Measurements from ENCODE around the gene ITSN2.

- TF ChIP-seq CTCF (IDR thresholded peaks at IDR 0.05): no peak
- TF ChIP-seq POLR2A (IDR thresholded peaks at IDR 0.05): no peak
- TF ChIP-seq POLR2AphosphoS5 (IDR thresholded peaks at IDR 0.05): no peak
These were observed 8.8 kb downstream of the ITSN2 start for GRCh38 chr2:24351627-24351938.
